Neural progenitor cell (in vitro differentiated cells): ENCODE results near the gene GMDS. TPM values are rescaled to one million over a fixed set of nuclear protein-coding genes. Genes with fewer than 3 reads are reported as not detected.

ENCODE experiments used
- DNase-seq: peaks from one replicate; pipeline ENCODE4 v3.0.0-alpha.2; 2016; ENCODE audit warnings: low spot score
- H2AFZ ChIP-seq: fragments of 200-600 bp; sonication (generic); replicated peaks from 2 replicates; pipeline ENCODE4 v1.6.1; 2016; ENCODE audit warnings: antibody characterized with exemption
- H3F3A ChIP-seq: fragments of 200-600 bp; sonication (generic); 2 replicates; pipeline ENCODE4 v1.6.1; 2016; ENCODE audit warnings: antibody characterized with exemption, low read depth
- H3K27ac ChIP-seq: fragments of 200-600 bp; sonication (generic); 2 replicates; pipeline ENCODE4 v1.5.1; 2016; ENCODE audit warnings: mild to moderate bottlenecking
- H3K27me3 ChIP-seq: fragments of 200-600 bp; sonication (generic); 2 replicates; pipeline ENCODE4 v1.6.1; 2016; ENCODE audit warnings: mild to moderate bottlenecking, moderate library complexity
- H3K36me3 ChIP-seq: fragments of 200-600 bp; sonication (generic); 2 replicates; pipeline ENCODE4 v1.5.1; 2016
- H3K4me1 ChIP-seq: fragments of 200-600 bp; sonication (generic); 2 replicates; pipeline ENCODE4 v1.6.1; 2016; ENCODE audit warnings: mixed run types
- H3K4me2 ChIP-seq: fragments of 200-600 bp; sonication (generic); 2 replicates; pipeline ENCODE4 v1.6.1; 2016
- H3K4me3 ChIP-seq: fragments of 200-600 bp; sonication (generic); 2 replicates; pipeline ENCODE4 v1.5.1; 2016
- H3K79me2 ChIP-seq: fragments of 200-600 bp; sonication (generic); 2 replicates; pipeline ENCODE4 v1.6.1; 2016; ENCODE audit warnings: low read depth
- H3K9ac ChIP-seq: fragments of 200-600 bp; sonication (generic); 2 replicates; pipeline ENCODE4 v1.6.1; 2016
- H3K9me3 ChIP-seq: fragments of 200-600 bp; sonication (generic); 2 replicates; pipeline ENCODE4 v1.5.1; 2016; ENCODE audit warnings: low read depth
- H4K20me1 ChIP-seq: fragments of 200-600 bp; sonication (generic); 2 replicates; pipeline ENCODE4 v1.6.1; 2016; ENCODE audit warnings: low read depth
- H3K27ac Mint-ChIP-seq: 3 replicates; pipeline ENCODE4 v1.8.0; 2021; ENCODE audit warnings: mixed read lengths
- H3K27me3 Mint-ChIP-seq: 2 replicates; pipeline ENCODE4 v1.8.0; 2022; ENCODE audit warnings: low read depth, mild to moderate bottlenecking, inconsistent platforms, moderate library complexity, mixed read lengths; ENCODE audit not compliant: insufficient read depth
- H3K36me3 Mint-ChIP-seq: 3 replicates; pipeline ENCODE4 v1.8.0; 2021; ENCODE audit warnings: mixed read lengths
- H3K4me1 Mint-ChIP-seq: 3 replicates; pipeline ENCODE4 v1.8.0; 2021; ENCODE audit warnings: mixed read lengths
- H3K4me3 Mint-ChIP-seq: 3 replicates; pipeline ENCODE4 v1.8.0; 2021; ENCODE audit warnings: mild to moderate bottlenecking, moderate library complexity, mixed read lengths
- H3K9me3 Mint-ChIP-seq: 3 replicates; pipeline ENCODE4 v1.8.0; 2020; ENCODE audit warnings: mixed read lengths
- EZH2 ChIP-seq: fragments of 200-600 bp; sonication (generic); IDR thresholded peaks from 2 replicates; pipeline ENCODE4 v1.6.1; 2017; ENCODE audit warnings: antibody characterized with exemption, mild to moderate bottlenecking, moderate library complexity
- EZH2phosphoT487 ChIP-seq: fragments of 200-600 bp; sonication (generic); IDR thresholded peaks from 2 replicates; pipeline ENCODE4 v1.6.1; 2017; ENCODE audit warnings: antibody characterized with exemption
- total RNA-seq: library from RNA; depleted of rRNA; stranded (reverse); fragments of >200 nt; gene quantifications from 2 replicates; pipeline ENCODE4 v1.2.3, GENCODE V29; 2015; ENCODE audit warnings: low replicate concordance
- TF ChIP-seq, protein P1 (sequence below): fragments of 200-600 bp; sonication (generic); IDR thresholded peaks from 2 replicates; pipeline ENCODE4 v1.5.1; 2017; ENCODE audit warnings: antibody characterized with exemption, mild to moderate bottlenecking

Gene GMDS
- total RNA-seq, 1 donor from 2014 or later: 22.6 TPM

- H4K20me1 ChIP-seq: no peaks in the 10 kb centered on the region
- H3K4me3 ChIP-seq: no peak overlapping the region
- H3K27me3 ChIP-seq: no peaks in the 10 kb centered on the region
- no peak overlapping the region for H3K9ac ChIP-seq
- peaks cover 13% of the 10 kb centered on the region for H3F3A ChIP-seq
- H3K27me3 Mint-ChIP-seq: no peaks in the 10 kb centered on the region
- H3K79me2 ChIP-seq: no peaks in the 10 kb centered on the region
- H3K27ac Mint-ChIP-seq: no peak overlapping the region
- no peak for DNase-seq
- H3K36me3 Mint-ChIP-seq: no peaks in the 10 kb centered on the region
- no peaks in the 10 kb centered on the region for H3K36me3 ChIP-seq
- H3K4me1 Mint-ChIP-seq: peaks cover 43% of the 10 kb centered on the region
- TF ChIP-seq EZH2 (no peak), EZH2phosphoT487 (no peak)
- TF ChIP-seq, protein P1, sequence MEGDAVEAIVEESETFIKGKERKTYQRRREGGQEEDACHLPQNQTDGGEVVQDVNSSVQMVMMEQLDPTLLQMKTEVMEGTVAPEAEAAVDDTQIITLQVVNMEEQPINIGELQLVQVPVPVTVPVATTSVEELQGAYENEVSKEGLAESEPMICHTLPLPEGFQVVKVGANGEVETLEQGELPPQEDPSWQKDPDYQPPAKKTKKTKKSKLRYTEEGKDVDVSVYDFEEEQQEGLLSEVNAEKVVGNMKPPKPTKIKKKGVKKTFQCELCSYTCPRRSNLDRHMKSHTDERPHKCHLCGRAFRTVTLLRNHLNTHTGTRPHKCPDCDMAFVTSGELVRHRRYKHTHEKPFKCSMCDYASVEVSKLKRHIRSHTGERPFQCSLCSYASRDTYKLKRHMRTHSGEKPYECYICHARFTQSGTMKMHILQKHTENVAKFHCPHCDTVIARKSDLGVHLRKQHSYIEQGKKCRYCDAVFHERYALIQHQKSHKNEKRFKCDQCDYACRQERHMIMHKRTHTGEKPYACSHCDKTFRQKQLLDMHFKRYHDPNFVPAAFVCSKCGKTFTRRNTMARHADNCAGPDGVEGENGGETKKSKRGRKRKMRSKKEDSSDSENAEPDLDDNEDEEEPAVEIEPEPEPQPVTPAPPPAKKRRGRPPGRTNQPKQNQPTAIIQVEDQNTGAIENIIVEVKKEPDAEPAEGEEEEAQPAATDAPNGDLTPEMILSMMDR: no peak
- no peak overlapping the region for H3K4me2 ChIP-seq
- peaks cover 36% of the 10 kb centered on the region for H3K4me1 ChIP-seq
- H2AFZ ChIP-seq: no peak overlapping the region
- no peak overlapping the region for H3K4me3 Mint-ChIP-seq
- H3K9me3 Mint-ChIP-seq: peaks cover 3% of the 10 kb centered on the region
- no peaks in the 10 kb centered on the region for H3K9me3 ChIP-seq
- no peak overlapping the region for H3K27ac ChIP-seq
These were observed 408.7 kb downstream of the GMDS start for GRCh38 chr6:1836690-1837089.

- peaks cover 43% of the 10 kb centered on the region for H3K4me1 Mint-ChIP-seq
- no peak overlapping the region for H3K9ac ChIP-seq
- no peak overlapping the region for H3K27ac Mint-ChIP-seq
- no peaks in the 10 kb centered on the region for H3K36me3 Mint-ChIP-seq
- H3K79me2 ChIP-seq: no peaks in the 10 kb centered on the region
- H4K20me1 ChIP-seq: no peaks in the 10 kb centered on the region
- H3K27me3 Mint-ChIP-seq: no peaks in the 10 kb centered on the region
- H2AFZ ChIP-seq: no peak overlapping the region
- H3K4me3 Mint-ChIP-seq: no peak overlapping the region
- H3K4me2 ChIP-seq: no peak overlapping the region
- peaks cover 42% of the 10 kb centered on the region for H3K4me1 ChIP-seq
- DNase-seq: no peak
- no peaks in the 10 kb centered on the region for H3K27me3 ChIP-seq
- peaks cover 3% of the 10 kb centered on the region for H3K9me3 Mint-ChIP-seq
- no peak overlapping the region for H3K4me3 ChIP-seq
- peaks cover 13% of the 10 kb centered on the region for H3F3A ChIP-seq
- no peak overlapping the region for H3K27ac ChIP-seq
- no peaks in the 10 kb centered on the region for H3K9me3 ChIP-seq
- H3K36me3 ChIP-seq: no peaks in the 10 kb centered on the region
- TF ChIP-seq, protein P1: no peak
- no peak for TF ChIP-seq EZH2phosphoT487
- no peak for TF ChIP-seq EZH2
These were observed 410.5 kb downstream of the GMDS start for GRCh38 chr6:1834646-1835516.

GRCh38 chr6:1834207-1834606 is 411.2 kb downstream of the GMDS start:
- DNase-seq: no peak
- H3K4me3 Mint-ChIP-seq: no peak overlapping the region

More at GRCh38 chr6:1834207-1834606, 411.2 kb downstream of the GMDS start:
- H2AFZ ChIP-seq: no peak overlapping the region
- H3K79me2 ChIP-seq: no peaks in the 10 kb centered on the region
- H3K27me3 Mint-ChIP-seq: no peaks in the 10 kb centered on the region
- H3K9me3 Mint-ChIP-seq: peaks cover 6% of the 10 kb centered on the region
- peaks cover 37% of the 10 kb centered on the region for H3K4me1 Mint-ChIP-seq
- H3K27me3 ChIP-seq: no peaks in the 10 kb centered on the region
- peaks cover 42% of the 10 kb centered on the region for H3K4me1 ChIP-seq
- H3K9me3 ChIP-seq: no peaks in the 10 kb centered on the region
- H3K4me3 ChIP-seq: no peak overlapping the region
- TF ChIP-seq EZH2 (no peak), EZH2phosphoT487 (no peak)
- TF ChIP-seq, protein P1: no peak
- H4K20me1 ChIP-seq: no peaks in the 10 kb centered on the region
- H3K9ac ChIP-seq: no peak overlapping the region
- H3K4me2 ChIP-seq: no peak overlapping the region
- peaks cover 13% of the 10 kb centered on the region for H3F3A ChIP-seq
- H3K27ac Mint-ChIP-seq: no peak overlapping the region
- no peak overlapping the region for H3K27ac ChIP-seq
- no peaks in the 10 kb centered on the region for H3K36me3 Mint-ChIP-seq
- no peaks in the 10 kb centered on the region for H3K36me3 ChIP-seq
